HepG2 (cell line): ENCODE measurements around the gene NCOA6.

Source experiments
- CTCF ChIP-seq: sonication (generic); formaldehyde crosslinking; IDR thresholded peaks from 2 replicates; pipeline ENCODE4 v1.5.0; 2020; ENCODE audit warnings: mild to moderate bottlenecking, missing genetic modification reagents, moderate library complexity
- NFIB ChIP-seq: sonication (generic); formaldehyde crosslinking; IDR thresholded peaks from 2 replicates; pipeline ENCODE4 v1.9.0; 2021; ENCODE audit warnings: missing genetic modification reagents, mild to moderate bottlenecking, borderline replicate concordance

GRCh38 chr20:34768096-34768495 lies 57.4 kb downstream of the NCOA6 start:
- TF ChIP-seq NFIB: no peak
- no peak for TF ChIP-seq CTCF (CRISPR knock-in tag)
